ENCODE measurements around the gene GABRB2. TPM values are rescaled to one million over a fixed set of nuclear protein-coding genes. Genes with fewer than 3 reads are reported as not detected.

GABRB2 gene
- total and polyA plus RNA-seq, 4 donors: 0.08 TPM; not detected in 3

GRCh38 chr5:161311965-161312364 is 234.6 kb downstream of the GABRB2 start:
- no peak for DNase-seq (ENCODE audit: low spot score)
- no peak overlapping the region for H3K27ac ChIP-seq (ENCODE audit: low read depth in 1 of 2, low read length in 2 of 2)
- peaks cover 0 to 6% (median 0%) of the 10 kb centered on the region in 4 donors for H3K9me3 ChIP-seq (ENCODE audit: control insufficient read depth in 4 of 4, low read length in 3 of 4)
- H3K4me3 ChIP-seq (ENCODE audit: low read depth in 1 of 3, low read length in 3 of 3): no peak overlapping the region
- no peaks in the 10 kb centered on the region for H3K36me3 ChIP-seq (ENCODE audit: control insufficient read depth in 4 of 4, insufficient read depth in 3 of 4, low read depth in 1 of 4, low read length in 3 of 4)
- no peak overlapping the region for H3K9ac ChIP-seq (ENCODE audit: low read depth in 1 of 2, low read length in 2 of 2)
- TF ChIP-seq HNF4A (conservative IDR thresholded peaks at IDR 0.05) (no peak), EGR1 (IDR thresholded peaks at IDR 0.05; ENCODE audit: low read depth in 2 of 2) (no peak), GABPA (IDR thresholded peaks at IDR 0.05 in 1 of 2, conservative IDR thresholded peaks at IDR 0.05 in 1 of 2) (no peak), HNF4G (IDR thresholded peaks at IDR 0.05) (no peak), JUND (IDR thresholded peaks at IDR 0.05) (no peak), RAD21 (IDR thresholded peaks at IDR 0.05) (no peak), ZBTB33 (IDR thresholded peaks at IDR 0.05) (no peak), FOXA2 (IDR thresholded peaks at IDR 0.05) (no peak), TAF1 (conservative IDR thresholded peaks at IDR 0.05) (no peak), NR2F2 (IDR thresholded peaks at IDR 0.05) (no peak), SP1 (IDR thresholded peaks at IDR 0.05) (no peak), RXRA (IDR thresholded peaks at IDR 0.05) (no peak), YY1 (IDR thresholded peaks at IDR 0.05) (no peak), FOXA1 (IDR thresholded peaks at IDR 0.05) (no peak)
- TF ChIP-seq, protein P1, sequence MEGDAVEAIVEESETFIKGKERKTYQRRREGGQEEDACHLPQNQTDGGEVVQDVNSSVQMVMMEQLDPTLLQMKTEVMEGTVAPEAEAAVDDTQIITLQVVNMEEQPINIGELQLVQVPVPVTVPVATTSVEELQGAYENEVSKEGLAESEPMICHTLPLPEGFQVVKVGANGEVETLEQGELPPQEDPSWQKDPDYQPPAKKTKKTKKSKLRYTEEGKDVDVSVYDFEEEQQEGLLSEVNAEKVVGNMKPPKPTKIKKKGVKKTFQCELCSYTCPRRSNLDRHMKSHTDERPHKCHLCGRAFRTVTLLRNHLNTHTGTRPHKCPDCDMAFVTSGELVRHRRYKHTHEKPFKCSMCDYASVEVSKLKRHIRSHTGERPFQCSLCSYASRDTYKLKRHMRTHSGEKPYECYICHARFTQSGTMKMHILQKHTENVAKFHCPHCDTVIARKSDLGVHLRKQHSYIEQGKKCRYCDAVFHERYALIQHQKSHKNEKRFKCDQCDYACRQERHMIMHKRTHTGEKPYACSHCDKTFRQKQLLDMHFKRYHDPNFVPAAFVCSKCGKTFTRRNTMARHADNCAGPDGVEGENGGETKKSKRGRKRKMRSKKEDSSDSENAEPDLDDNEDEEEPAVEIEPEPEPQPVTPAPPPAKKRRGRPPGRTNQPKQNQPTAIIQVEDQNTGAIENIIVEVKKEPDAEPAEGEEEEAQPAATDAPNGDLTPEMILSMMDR (IDR thresholded peaks at IDR 0.05; ENCODE audit: low read depth, low read length, missing input control): no peak
- TF ChIP-seq, protein P2, sequence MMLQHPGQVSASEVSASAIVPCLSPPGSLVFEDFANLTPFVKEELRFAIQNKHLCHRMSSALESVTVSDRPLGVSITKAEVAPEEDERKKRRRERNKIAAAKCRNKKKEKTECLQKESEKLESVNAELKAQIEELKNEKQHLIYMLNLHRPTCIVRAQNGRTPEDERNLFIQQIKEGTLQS (IDR thresholded peaks at IDR 0.05): no peak
- TF ChIP-seq, protein P3, sequence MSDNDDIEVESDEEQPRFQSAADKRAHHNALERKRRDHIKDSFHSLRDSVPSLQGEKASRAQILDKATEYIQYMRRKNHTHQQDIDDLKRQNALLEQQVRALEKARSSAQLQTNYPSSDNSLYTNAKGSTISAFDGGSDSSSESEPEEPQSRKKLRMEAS (IDR thresholded peaks at IDR 0.05): no peak
- TF ChIP-seq, protein P4, sequence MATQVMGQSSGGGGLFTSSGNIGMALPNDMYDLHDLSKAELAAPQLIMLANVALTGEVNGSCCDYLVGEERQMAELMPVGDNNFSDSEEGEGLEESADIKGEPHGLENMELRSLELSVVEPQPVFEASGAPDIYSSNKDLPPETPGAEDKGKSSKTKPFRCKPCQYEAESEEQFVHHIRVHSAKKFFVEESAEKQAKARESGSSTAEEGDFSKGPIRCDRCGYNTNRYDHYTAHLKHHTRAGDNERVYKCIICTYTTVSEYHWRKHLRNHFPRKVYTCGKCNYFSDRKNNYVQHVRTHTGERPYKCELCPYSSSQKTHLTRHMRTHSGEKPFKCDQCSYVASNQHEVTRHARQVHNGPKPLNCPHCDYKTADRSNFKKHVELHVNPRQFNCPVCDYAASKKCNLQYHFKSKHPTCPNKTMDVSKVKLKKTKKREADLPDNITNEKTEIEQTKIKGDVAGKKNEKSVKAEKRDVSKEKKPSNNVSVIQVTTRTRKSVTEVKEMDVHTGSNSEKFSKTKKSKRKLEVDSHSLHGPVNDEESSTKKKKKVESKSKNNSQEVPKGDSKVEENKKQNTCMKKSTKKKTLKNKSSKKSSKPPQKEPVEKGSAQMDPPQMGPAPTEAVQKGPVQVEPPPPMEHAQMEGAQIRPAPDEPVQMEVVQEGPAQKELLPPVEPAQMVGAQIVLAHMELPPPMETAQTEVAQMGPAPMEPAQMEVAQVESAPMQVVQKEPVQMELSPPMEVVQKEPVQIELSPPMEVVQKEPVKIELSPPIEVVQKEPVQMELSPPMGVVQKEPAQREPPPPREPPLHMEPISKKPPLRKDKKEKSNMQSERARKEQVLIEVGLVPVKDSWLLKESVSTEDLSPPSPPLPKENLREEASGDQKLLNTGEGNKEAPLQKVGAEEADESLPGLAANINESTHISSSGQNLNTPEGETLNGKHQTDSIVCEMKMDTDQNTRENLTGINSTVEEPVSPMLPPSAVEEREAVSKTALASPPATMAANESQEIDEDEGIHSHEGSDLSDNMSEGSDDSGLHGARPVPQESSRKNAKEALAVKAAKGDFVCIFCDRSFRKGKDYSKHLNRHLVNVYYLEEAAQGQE (IDR thresholded peaks at IDR 0.05): no peak
- 64% methylated on average over 3 of the region's 3 CpGs for WGBS
- H3K27me3 ChIP-seq (ENCODE audit: control insufficient read depth in 4 of 4, insufficient read depth in 4 of 4, low read length in 3 of 4): peaks cover 0 to 5% (median 0%) of the 10 kb centered on the region in 4 donors
- no peaks in the 10 kb centered on the region for H3K4me1 ChIP-seq (ENCODE audit: control insufficient read depth in 4 of 4, insufficient read depth in 4 of 4, low read length in 3 of 4)

All from liver (tissue), 9 donors.